PFSK-1 (cell line): ENCODE data around the gene YLPM1.

Experiments
- FOXP2 ChIP-seq: optimal IDR thresholded peaks from 2 replicates; pipeline ENCODE3; 2011; ENCODE audit warnings: borderline replicate concordance, control low read depth, inconsistent platforms; ENCODE audit not compliant: insufficient read depth; ENCODE audit errors: extremely low read length, extremely low read depth
- POLR2AphosphoS5 ChIP-seq: IDR thresholded peaks from 2 replicates; pipeline ENCODE4 v1.6.1; 2012; ENCODE audit warnings: low read depth, mild to moderate bottlenecking, control low read depth, low read length, moderate library complexity
- REST ChIP-seq, 2 experiments: IDR thresholded peaks; 2 replicates each; pipeline versions ENCODE4 v1.6.1 to v1.8.0; 2011 to 2012; ENCODE audit warnings: low read depth in 2 of 2, low read length in 2 of 2, control low read depth in 1 of 2, inconsistent platforms in 1 of 2, mild to moderate bottlenecking in 1 of 2, moderate library complexity in 1 of 2; ENCODE audit not compliant: insufficient read depth in 1 of 2
- SIN3A ChIP-seq: IDR thresholded peaks from 2 replicates; pipeline ENCODE4 v1.6.1; 2012; ENCODE audit warnings: mild to moderate bottlenecking, low read length, moderate library complexity, borderline replicate concordance; ENCODE audit not compliant: insufficient read depth
- TAF1 ChIP-seq: IDR thresholded peaks from 2 replicates; pipeline ENCODE4 v1.6.1; 2012; ENCODE audit warnings: low read length, control low read depth, borderline replicate concordance; ENCODE audit not compliant: insufficient read depth

GRCh38 chr14:74846968-74847665 is 84.0 kb downstream of the YLPM1 start:
- TF ChIP-seq REST (IDR thresholded peaks at IDR 0.05; ENCODE audit: insufficient read depth in 1 of 2, low read depth in 2 of 2, low read length in 2 of 2) (no peak), SIN3A (no peak), POLR2AphosphoS5 (no peak), TAF1 (no peak), FOXP2 (no peak)
